ENCODE measurements around the gene TNS1. TPM values are rescaled to one million over a fixed set of nuclear protein-coding genes. Genes with fewer than 3 reads are reported as not detected.
"Not testable (repeated sequence)": the region's sequence is repeated elsewhere in the genome, so short reads cannot be mapped to it uniquely, and the experiment has no call there.

TNS1 gene
- total RNA-seq, 4 donors from 2014 or later = 23.1 to 156 (median 81.1) TPM

DNA sequence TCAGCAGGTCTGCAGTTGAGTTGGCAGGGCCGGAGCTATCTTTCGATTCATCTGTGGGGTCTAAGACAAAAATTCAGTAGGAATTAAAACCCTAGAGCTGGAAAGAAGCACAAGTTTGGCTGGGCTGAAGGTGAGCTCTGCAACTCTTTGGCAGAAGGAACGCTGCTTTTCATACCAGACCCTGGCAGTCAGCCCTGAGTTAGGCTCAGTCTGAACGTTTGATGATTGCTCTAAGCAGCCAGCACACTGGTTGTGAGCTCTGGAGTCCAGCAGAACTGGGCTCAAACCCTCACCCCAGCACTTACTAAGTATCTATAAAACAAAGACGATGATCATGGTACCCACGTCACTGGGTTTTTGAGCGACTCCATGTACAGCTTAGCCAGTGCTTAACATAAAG lies 192.5 kb downstream of the TNS1 start:
- TF ChIP-seq, protein P1, sequence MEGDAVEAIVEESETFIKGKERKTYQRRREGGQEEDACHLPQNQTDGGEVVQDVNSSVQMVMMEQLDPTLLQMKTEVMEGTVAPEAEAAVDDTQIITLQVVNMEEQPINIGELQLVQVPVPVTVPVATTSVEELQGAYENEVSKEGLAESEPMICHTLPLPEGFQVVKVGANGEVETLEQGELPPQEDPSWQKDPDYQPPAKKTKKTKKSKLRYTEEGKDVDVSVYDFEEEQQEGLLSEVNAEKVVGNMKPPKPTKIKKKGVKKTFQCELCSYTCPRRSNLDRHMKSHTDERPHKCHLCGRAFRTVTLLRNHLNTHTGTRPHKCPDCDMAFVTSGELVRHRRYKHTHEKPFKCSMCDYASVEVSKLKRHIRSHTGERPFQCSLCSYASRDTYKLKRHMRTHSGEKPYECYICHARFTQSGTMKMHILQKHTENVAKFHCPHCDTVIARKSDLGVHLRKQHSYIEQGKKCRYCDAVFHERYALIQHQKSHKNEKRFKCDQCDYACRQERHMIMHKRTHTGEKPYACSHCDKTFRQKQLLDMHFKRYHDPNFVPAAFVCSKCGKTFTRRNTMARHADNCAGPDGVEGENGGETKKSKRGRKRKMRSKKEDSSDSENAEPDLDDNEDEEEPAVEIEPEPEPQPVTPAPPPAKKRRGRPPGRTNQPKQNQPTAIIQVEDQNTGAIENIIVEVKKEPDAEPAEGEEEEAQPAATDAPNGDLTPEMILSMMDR (IDR thresholded peaks at IDR 0.05) = no peak
- TF ChIP-seq POLR2A (IDR thresholded peaks at IDR 0.05) = no peak
- no peak for DNase-seq
- Histone ChIP-seq H3K9me3 (no peaks in the 10 kb centered on the region), H3K36me3 (peaks cover 0 to 77% (median 0%) of the 10 kb centered on the region in 3 donors), H3K4me3 (no peak overlapping the region), H3K27ac (no peak overlapping the region), H3K4me1 (peaks cover 0 to 15% (median 0%) of the 10 kb centered on the region in 4 donors), H3K27me3 (no peaks in the 10 kb centered on the region)

DNA sequence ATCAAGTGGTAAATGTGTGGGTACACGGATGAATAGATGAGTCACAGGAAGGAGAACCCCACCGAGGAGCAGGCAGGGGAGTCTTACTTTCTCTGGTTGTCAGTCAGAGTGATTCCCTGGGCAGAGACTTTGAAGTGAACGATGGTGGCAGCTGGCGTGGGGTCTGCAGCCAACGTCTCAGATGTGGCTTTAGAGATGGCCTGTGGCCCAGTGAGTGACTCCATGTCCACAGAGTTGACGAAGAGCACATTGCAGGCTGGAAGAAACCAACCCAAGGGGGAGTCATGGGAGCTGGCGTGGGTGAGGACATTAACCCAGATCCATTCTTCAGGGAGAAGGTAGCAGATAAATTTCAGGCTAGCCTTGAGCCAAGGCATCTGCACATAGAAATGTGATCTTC lies 193.1 kb downstream of the TNS1 start:
- peaks cover 0 to 15% (median 0%) of the 10 kb centered on the region in 4 donors for H3K4me1 ChIP-seq
- peaks cover 0 to 72% (median 0%) of the 10 kb centered on the region in 3 donors for H3K36me3 ChIP-seq
- TF ChIP-seq, protein P1 (IDR thresholded peaks at IDR 0.05) = no peak
- TF ChIP-seq POLR2A (IDR thresholded peaks at IDR 0.05) = no peak

DNA sequence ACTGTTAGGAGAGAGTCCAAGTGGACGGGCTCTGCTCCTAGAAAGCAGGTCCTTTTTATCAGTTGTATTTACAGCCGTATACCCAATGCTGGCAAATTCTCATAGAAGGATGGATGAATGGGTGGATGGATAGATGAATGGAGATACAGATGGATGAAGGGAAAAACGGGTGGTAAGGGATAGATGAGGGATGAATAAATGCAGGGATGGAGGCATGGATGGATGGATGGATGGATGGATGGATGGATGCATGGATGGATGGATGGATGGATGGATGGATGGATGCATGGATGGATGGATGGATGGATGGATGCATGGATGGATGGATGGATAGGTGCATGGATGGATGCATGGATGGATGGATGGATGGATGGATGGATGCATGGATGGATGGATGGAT lies 193.8 kb downstream of the TNS1 start:
- H3K27me3 ChIP-seq, H3K4me3 ChIP-seq, H3K27ac ChIP-seq, H3K9me3 ChIP-seq, DNase-seq: not testable (repeated sequence)
- Histone ChIP-seq H3K4me1 (peaks cover 0 to 15% (median 0%) of the 10 kb centered on the region in 4 donors), H3K36me3 (peaks cover 0 to 67% (median 0%) of the 10 kb centered on the region in 3 donors)

More for the DNA sequence above, 193.1 kb downstream of the TNS1 start:
- DNase-seq = no peak
- Histone ChIP-seq H3K27me3 (no peaks in the 10 kb centered on the region), H3K4me3 (no peak overlapping the region), H3K9me3 (no peaks in the 10 kb centered on the region), H3K27ac (no peak overlapping the region)

DNA sequence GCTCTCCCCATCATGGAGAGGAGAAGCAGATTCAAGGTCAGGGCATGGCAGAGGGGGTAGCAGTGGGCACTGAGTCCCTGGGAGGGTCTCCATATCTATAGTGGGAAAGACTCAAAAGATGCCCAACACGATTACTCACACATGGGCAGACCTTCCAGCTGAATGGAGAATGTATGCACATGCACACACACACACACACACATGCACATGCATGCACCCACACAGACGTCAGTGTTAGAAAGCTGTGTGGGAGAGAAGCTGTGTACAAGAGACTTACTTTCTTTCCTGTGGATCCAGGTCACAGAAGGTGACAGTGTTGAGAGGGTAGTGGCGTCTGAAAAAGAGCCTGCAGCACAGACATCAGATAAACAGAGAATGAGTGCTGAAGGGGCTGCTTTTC lies 194.5 kb downstream of the TNS1 start:
- Histone ChIP-seq H3K36me3 (peaks cover 0 to 67% (median 0%) of the 10 kb centered on the region in 3 donors), H3K27ac (no peak overlapping the region)
- DNase-seq = no peak

DNA sequence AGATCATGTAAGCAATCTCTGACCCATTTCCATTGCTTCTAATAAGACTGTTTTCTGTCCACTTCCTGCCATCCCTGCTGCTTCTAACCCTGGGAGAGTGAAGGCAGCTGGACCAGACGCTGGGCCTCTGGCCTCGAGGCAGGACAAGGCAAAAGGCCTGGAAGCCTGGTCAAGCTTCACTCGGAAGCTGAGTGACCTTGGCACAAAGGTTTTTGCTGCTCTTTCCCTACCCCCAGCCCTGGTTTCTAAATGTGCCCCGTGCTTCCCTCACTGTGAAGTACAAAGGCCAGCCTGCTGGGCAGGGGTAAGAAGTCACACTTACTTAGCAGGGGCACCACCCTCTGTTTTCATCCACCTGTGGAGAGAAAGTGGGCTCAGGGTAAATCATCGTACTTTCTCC lies 195.0 kb downstream of the TNS1 start:
- Histone ChIP-seq H3K9me3 (no peaks in the 10 kb centered on the region), H3K36me3 (peaks cover 0 to 67% (median 0%) of the 10 kb centered on the region in 3 donors), H3K27me3 (no peaks in the 10 kb centered on the region), H3K4me3 (no peak overlapping the region), H3K4me1 (peaks cover 0 to 19% (median 0%) of the 10 kb centered on the region in 4 donors), H3K27ac (peak overlapping the region in 1 of 4 donors; percentile 14)
- no peak for DNase-seq
- TF ChIP-seq, protein P1 (IDR thresholded peaks at IDR 0.05) = no peak
- no peak for TF ChIP-seq POLR2A (IDR thresholded peaks at IDR 0.05)

More for the DNA sequence above, 194.5 kb downstream of the TNS1 start:
- Histone ChIP-seq H3K4me3 (no peak overlapping the region), H3K27me3 (no peaks in the 10 kb centered on the region), H3K9me3 (no peaks in the 10 kb centered on the region), H3K4me1 (peaks cover 0 to 15% (median 0%) of the 10 kb centered on the region in 4 donors)
- no peak for TF ChIP-seq POLR2A (IDR thresholded peaks at IDR 0.05)
- TF ChIP-seq, protein P1 (IDR thresholded peaks at IDR 0.05) = no peak

DNA sequence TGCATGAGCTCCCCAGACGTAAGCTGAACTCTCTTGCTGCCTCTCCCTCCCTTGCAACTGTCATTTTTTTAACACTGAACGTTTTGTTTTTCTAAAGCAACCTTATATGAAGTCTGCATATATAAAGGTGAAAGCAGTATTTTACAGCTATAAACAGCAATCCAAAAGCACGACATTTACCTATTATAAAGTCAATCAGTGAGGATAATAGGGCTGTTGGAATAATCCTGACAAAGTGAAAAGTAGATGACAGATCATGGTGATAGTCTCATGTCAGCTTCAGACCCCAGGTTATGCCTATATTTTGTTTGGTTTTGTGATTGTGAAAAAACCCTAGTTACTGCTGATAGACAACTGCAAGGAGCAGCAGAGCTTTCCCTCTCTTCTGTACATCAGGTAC lies 195.8 kb downstream of the TNS1 start:
- H3K27ac ChIP-seq = peak overlapping the region in 1 of 4 donors; percentile 14
- H3K4me1 ChIP-seq = peaks cover 0 to 24% (median 0%) of the 10 kb centered on the region in 4 donors
- no peaks in the 10 kb centered on the region for H3K9me3 ChIP-seq
- TF ChIP-seq, protein P1 (IDR thresholded peaks at IDR 0.05) = no peak
- no peak for TF ChIP-seq POLR2A (IDR thresholded peaks at IDR 0.05)
- H3K36me3 ChIP-seq = peaks cover 0 to 62% (median 0%) of the 10 kb centered on the region in 3 donors
- DNase-seq = no peak
- no peaks in the 10 kb centered on the region for H3K27me3 ChIP-seq
- H3K4me3 ChIP-seq = no peak overlapping the region

Measured in Peyer's patch (tissue), 4 donors.